ENCODE measurements around the gene MPP2.
A peak's percentile ranks its signal among the peaks of the same experiment; 100 is the strongest.
"Not testable (repeated sequence)": the region's sequence is repeated elsewhere in the genome, so short reads cannot be mapped to it uniquely, and the experiment has no call there.

MPP2 gene, protein sequence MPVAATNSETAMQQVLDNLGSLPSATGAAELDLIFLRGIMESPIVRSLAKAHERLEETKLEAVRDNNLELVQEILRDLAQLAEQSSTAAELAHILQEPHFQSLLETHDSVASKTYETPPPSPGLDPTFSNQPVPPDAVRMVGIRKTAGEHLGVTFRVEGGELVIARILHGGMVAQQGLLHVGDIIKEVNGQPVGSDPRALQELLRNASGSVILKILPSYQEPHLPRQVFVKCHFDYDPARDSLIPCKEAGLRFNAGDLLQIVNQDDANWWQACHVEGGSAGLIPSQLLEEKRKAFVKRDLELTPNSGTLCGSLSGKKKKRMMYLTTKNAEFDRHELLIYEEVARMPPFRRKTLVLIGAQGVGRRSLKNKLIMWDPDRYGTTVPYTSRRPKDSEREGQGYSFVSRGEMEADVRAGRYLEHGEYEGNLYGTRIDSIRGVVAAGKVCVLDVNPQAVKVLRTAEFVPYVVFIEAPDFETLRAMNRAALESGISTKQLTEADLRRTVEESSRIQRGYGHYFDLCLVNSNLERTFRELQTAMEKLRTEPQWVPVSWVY

DNA sequence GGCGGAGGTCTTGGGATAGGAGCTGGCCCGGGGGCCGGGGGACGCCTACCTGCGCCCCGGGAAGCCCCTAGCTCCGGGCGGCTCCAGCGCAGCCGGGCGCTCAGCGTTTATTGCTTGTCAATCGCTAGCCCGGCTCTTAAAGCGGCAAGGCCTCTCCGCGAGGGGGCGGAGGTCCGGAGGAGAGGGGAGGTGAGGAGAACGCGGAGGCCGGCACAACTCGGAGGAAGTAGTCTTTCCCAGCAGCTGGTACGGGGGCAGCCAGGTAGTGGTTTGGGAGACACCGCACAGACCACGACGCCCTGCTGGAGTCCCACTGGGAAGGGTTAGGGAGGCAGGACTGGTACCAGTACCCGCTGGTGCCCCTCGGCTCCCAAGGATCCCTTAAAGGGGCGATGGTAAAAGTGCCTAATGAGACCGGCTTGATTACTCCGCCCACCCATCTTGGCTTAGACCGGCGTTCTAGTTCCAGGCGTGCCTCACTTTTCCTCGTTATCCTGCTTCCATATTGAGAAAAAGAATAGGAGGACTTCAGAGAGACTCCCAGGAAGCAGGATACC lies at the start of gene MPP2:
Gene MPP2 (minus strand): TSS at position 112 of the 557 bp plus-strand sequence. CDS start 3,076 bp downstream, outside the sequence.
- peak; percentile 12 to 43 for DNase-seq (ENCODE audit: low read depth in 2 of 2)

- no peak for DNase-seq (ENCODE audit: low read depth in 2 of 2)
These were observed 48.9 kb upstream of the MPP2 start for GRCh38 chr17:43956222-43956621.

GRCh38 chr17:43953746-43954145 lies 46.4 kb upstream of the MPP2 start, which contains the start of gene PYY:
TSS of gene PYY (minus strand) at chr17:43953940. CDS start at chr17:43953483, 457 bp downstream.
- DNase-seq (ENCODE audit: low read depth in 2 of 2), result no peak

- DNase-seq (ENCODE audit: low read depth in 2 of 2), result no peak
These were observed 45.7 kb upstream of the MPP2 start for GRCh38 chr17:43952724-43953666.

- DNase-seq (ENCODE audit: low read depth in 2 of 2), result no peak
These were observed 45.0 kb upstream of the MPP2 start for GRCh38 chr17:43952351-43952723.

DNA sequence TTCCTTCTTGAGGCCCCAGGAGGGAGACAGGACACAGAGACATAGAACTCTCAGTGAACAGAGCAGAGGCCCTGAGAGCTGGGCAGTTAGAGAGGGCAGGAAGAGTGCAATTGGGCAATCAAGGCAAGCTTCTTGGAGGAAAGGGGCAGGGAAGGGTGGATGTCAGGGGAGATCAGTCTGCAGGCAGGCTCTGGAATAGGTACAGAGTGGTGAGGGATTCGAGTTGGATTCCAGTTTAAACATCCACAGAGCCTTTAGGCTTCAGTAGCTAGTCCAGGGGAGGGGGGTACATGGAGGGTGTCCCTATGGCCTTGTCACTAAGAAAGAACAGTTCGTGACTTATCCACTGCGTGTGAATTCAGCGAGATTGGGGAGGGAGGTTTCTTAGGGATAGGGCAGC lies 44.4 kb upstream of the MPP2 start:
- no peak for DNase-seq (ENCODE audit: low read depth in 2 of 2)

DNA sequence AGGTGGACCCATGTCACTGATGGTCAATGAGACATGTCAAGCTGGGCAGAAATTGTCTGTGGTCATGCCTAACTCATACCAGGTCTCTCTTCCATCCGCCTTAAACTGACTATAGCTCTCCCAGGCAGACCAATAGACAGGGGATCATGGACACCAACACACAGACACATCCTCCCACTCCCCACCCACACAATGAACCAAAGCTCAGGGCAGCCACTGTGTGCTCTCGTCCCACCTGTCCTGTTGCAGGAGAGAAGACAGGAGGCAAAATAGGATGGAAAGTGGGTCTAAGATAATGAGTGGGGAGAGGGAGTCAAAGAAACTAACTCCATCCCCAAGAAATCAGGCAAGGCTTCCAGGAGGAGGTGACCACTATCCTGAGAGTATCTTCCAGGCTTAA lies 43.2 kb upstream of the MPP2 start:
- no peak for DNase-seq (ENCODE audit: low read depth in 2 of 2)

GRCh38 chr17:43949781-43950180 lies 42.4 kb upstream of the MPP2 start:
- DNase-seq (ENCODE audit: low read depth in 2 of 2), result no peak

GRCh38 chr17:43946781-43947180 lies 39.4 kb upstream of the MPP2 start:
- no peak for DNase-seq (ENCODE audit: low read depth in 2 of 2)

DNA sequence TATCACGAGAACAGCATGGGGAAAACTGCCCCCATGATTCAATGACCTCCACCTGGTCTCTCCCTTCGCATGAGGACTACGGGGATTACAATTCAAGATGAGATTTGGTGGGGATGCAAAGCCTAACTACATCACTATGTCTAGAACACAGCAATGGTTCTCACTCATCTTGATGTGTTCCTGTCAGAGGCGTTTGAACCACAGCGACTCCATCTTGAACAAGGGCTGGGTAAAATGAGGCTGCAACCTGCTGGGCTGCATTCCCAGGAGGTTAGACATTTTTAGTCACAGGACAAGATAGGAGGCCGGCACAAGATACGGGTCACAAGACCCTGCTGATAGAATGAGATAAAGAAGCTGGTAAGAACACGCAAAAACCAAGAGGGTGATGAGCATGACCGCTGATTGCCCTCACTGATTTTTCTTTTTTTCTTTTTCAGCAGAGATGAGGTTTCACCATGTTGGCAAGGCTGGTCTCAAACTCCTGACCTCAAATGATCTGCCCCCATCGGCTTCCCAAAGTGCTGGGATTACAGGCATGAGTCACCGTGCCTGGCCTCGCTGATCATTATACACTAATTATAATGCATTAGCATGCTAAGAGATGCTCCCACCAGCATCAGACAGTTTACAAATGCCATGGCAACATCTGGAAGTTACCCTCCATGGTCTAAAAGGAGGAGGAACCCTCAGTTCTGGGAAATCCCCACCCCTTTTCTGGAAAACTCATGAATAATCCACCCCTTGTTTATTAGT lies 37.9 kb upstream of the MPP2 start:
- DNase-seq (ENCODE audit: low read depth in 2 of 2), result no peak

GRCh38 chr17:43942051-43942685 lies 34.8 kb upstream of the MPP2 start, which contains the start of gene PPY:
TSS of gene PPY (minus strand) at chr17:43942476. CDS start at chr17:43941654, 822 bp downstream.
- no peak for DNase-seq (ENCODE audit: low read depth in 2 of 2)

GRCh38 chr17:43940630-43941029 lies 33.3 kb upstream of the MPP2 start:
- no peak for DNase-seq (ENCODE audit: low read depth in 2 of 2)

DNA sequence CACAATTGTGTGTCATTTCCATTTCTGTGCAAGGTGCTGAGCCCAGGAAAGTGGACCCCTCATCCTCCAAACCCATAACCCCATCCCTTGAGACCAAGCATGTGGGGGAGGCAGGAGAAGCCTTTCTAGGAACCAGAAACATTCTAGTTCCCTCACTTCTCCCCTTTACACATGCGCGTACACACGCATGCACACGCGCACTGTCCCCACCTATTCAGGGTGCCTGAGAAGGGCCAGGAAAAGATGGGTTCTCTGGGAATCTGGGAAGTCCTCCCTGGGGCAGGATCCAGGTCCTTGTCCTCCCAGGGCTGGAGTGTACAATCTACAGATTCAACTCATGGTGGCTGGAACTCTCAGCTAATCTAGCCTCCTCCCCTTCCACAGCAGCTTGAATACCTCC lies 32.5 kb upstream of the MPP2 start:
- DNase-seq (ENCODE audit: low read depth in 2 of 2), result no peak

GRCh38 chr17:43939452-43939851 lies 32.1 kb upstream of the MPP2 start:
- DNase-seq (ENCODE audit: low read depth in 2 of 2), result not testable (repeated sequence)

DNA sequence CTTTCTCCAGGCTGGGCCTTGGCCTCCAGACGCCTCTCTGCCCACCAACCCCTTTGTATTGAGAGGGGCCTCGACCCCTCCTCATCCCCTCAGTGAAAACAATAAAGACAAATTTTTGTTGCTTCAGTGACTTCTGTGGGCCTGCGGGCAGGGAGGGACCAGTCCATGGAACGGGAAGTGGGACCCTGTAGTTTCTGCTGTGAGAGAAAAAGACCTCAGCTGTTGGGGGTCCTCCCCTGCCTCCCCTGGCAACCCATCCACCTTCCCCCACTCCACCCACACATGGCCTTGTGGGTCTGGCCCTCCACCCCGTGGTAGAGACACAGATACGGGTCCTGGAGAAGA lies 31.5 kb upstream of the MPP2 start:
- DNase-seq (ENCODE audit: low read depth in 2 of 2), result no peak

DNA sequence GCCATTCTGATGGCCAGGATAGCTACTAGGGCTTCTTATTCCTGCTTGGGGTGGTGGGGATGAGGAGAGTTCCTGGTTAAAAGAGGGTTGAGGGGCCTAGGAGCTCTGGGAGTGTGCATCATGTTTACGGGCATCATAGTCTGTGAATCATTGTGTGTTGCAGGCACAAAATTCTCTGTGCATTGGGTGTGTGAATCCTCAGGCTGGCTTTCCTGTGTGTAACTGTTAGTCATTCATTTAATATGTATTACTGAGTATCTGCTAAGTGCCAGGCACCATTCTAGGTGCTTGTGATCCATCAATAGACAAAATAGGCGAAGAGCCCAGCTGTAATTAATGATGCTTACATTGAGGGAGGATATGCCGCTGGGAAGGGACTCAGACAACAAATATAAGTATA lies 29.1 kb upstream of the MPP2 start:
- DNase-seq (ENCODE audit: low read depth in 2 of 2), result no peak

DNA sequence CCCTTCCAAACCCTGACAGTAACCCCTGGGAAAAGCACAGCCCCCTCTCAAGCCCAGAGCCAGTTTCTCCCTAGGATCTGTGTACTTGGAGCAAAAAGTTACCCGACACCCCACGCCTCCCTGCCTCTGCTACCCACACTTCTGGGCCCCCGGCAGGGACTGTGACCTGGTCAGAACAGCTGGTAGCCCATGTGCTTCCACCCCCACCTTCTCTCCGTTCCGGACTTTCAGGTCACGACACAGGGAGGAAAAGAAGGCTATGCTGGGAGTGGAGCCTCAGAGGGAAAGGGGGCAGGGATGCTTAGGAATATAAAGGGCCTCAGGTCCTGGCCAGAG lies 28.6 kb upstream of the MPP2 start:
- DNase-seq (ENCODE audit: low read depth in 2 of 2), result no peak

- DNase-seq (ENCODE audit: low read depth in 2 of 2), result no peak
These were observed 28.0 kb upstream of the MPP2 start for GRCh38 chr17:43935204-43935925.

- DNase-seq (ENCODE audit: low read depth in 2 of 2), result no peak
These were observed 25.6 kb upstream of the MPP2 start for GRCh38 chr17:43932923-43933322.

GRCh38 chr17:43932357-43932756 lies 25.0 kb upstream of the MPP2 start:
- no peak for DNase-seq (ENCODE audit: low read depth in 2 of 2)

Data from stimulated activated CD8-positive, alpha-beta memory T cell treated with anti-CD3 and anti-CD28 coated beads, Interleukin-7, amount 100 ng/mL, for 4 hours (primary cell).